ENCODE measurements around the gene GLOD4. TPM values are rescaled to one million over a fixed set of nuclear protein-coding genes. Genes with fewer than 3 reads are reported as not detected.
"Not testable (repeated sequence)": the region's sequence is repeated elsewhere in the genome, so short reads cannot be mapped to it uniquely, and the experiment has no call there.

Gene GLOD4
- polyA plus RNA-seq, 1 experiment, result 42.2 TPM

DNA sequence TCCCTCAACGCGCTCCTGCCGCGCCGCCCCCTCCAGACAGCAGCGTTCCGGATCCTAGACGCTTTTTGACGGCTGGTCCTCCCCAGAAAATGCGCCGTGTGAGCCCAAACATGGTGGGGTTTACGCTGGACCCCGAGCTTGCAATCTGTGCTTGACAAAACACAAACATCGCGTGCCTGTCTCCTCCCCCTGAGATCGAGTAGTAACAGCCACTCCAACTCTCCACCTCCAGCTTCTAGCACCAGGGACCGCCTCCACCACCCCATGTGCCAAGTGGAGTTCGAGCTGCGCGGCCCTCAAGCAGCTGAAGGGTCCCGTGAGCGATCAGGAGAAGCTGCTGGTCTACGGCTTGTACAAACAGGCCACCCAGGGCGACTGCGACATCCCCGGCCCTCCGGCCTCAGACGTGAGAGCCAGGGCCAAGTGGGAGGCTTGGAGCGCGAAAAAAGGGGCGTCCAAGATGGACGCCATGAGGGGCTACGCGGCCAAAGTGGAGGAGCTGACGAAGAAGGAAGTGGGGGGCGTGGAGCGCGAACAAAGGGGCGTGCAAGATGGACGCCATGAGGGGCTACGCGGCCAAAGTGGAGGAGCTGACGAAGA lies 29.4 kb downstream of the GLOD4 start:
- TF ChIP-seq, protein P1, sequence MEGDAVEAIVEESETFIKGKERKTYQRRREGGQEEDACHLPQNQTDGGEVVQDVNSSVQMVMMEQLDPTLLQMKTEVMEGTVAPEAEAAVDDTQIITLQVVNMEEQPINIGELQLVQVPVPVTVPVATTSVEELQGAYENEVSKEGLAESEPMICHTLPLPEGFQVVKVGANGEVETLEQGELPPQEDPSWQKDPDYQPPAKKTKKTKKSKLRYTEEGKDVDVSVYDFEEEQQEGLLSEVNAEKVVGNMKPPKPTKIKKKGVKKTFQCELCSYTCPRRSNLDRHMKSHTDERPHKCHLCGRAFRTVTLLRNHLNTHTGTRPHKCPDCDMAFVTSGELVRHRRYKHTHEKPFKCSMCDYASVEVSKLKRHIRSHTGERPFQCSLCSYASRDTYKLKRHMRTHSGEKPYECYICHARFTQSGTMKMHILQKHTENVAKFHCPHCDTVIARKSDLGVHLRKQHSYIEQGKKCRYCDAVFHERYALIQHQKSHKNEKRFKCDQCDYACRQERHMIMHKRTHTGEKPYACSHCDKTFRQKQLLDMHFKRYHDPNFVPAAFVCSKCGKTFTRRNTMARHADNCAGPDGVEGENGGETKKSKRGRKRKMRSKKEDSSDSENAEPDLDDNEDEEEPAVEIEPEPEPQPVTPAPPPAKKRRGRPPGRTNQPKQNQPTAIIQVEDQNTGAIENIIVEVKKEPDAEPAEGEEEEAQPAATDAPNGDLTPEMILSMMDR (IDR thresholded peaks at IDR 0.05; ENCODE audit: low read depth, low read length), result no peak
- peaks cover 5% of the 10 kb centered on the region for H3K9me3 ChIP-seq (ENCODE audit: control insufficient read depth, insufficient read depth, low read length)
- peak; percentile 20 for DNase-seq (ENCODE audit: low read depth, low spot score)
- H3K27me3 ChIP-seq (ENCODE audit: control insufficient read depth, insufficient read depth, low read length), result no peaks in the 10 kb centered on the region
- H3K27ac ChIP-seq (ENCODE audit: low read depth, low read length), result peak overlapping the region; percentile 39
- POLR2A ChIA-PET, result interaction anchor here (0.6 to 1.1 kb wide), 4 partner anchors 29 to 340 kb away, joined by 3 to 4 read pairs (median 4); partner anchors contain the start of genes GLOD4, MRM3 and TIMM22
- H3K4me3 ChIP-seq (ENCODE audit: low read depth, low read length), result peak overlapping the region; percentile 71
- CTCF ChIA-PET, result interaction anchor here (0.6 to 1.4 kb wide), 9 partner anchors 11 to 276 kb away, joined by 3 to 6 read pairs (median 4); partner anchors contain the start of genes GLOD4, MRM3 and NXN

DNA sequence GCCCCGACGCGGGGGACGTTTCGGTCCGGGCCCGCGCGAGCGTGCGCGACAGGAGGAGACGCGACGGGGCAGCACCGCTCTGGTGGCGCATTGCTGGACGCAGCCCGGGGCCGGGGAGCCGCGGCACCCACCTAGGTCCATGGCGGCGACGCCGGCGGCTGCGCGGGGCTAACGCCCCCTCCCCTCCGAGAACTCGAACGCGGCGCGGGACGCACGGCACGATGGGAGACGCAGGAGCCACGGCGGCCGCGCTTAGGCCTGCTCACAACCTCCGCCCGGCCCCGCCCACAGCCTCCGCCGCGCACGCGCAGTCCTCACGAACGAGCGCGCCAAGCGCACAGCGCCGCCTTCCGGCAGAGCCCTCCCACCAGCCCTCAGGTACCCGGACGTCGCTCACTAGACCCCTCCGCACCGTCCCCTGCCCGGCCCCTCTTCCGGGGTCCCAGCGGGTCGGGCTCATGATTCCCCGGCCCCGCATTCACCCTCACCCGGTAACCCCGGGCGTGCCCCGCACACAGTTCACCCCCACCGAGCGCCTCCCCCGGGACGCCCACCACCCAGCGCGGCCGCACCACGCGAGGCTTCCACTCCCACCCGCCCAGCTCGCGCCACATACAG lies 30.0 kb downstream of the GLOD4 start, which contains the start of gene GEMIN4:
Gene GEMIN4, minus strand, starts transcription at position 263 of the 618 bp plus-strand sequence. Its CDS starts 122 bp downstream, at position 141.
- POLR2A ChIA-PET, result interaction anchor here (0.6 to 1.1 kb wide), 4 partner anchors 30 to 340 kb away, joined by 3 to 4 read pairs (median 4); partner anchors contain the start of genes GLOD4, MRM3 and TIMM22
- H3K27me3 ChIP-seq (ENCODE audit: control insufficient read depth, insufficient read depth, low read length), result no peaks in the 10 kb centered on the region

DNA sequence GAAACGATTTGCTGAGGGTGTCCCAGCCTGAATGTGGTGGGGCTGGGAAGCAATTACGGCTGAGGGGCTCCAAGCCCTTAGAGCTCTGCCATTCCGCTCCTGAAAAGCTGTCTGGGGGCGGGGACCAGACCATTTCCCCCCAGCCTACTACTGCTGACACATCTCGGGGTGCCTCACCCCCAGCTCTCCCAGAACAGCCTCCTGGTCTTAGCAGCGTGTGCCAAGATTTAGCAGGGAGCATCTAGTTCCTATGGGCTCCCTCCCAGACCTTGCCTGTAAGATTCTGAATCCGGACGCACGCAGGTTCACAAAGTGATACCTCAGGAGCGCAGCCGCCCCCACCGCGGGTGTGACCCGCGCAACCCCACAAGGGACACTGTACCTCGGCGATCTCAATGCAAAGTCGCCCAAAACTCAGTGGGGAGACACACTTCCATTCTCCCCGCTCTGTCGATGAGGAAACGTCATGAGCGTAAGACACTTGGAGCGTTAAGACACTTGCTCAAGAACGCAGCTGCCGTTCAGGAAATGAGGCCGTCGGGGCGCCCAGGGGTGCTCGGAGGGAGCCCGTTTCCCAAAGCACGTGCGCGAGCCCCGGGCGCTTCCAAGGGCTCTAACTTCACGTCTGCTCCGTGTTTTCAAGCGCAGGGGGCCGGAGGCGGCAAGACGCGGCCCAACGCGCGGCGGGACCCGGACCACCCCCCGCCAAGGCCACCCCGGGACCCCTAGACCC lies 30.6 kb downstream of the GLOD4 start:
- Histone ChIP-seq H3K9me3 (ENCODE audit: control insufficient read depth, insufficient read depth, low read length) (peaks cover 10% of the 10 kb centered on the region), H3K4me3 (ENCODE audit: low read depth, low read length) (peak overlapping the region; percentile 71), H3K27ac (ENCODE audit: low read depth, low read length) (peak overlapping the region; percentile 11), H3K27me3 (ENCODE audit: control insufficient read depth, insufficient read depth, low read length) (no peaks in the 10 kb centered on the region)
- CTCF ChIA-PET, result interaction anchor here (0.7 to 1.2 kb wide), 2 partner anchors 230 to 305 kb away, joined by 3 read pairs; no protein-coding TSS in a partner anchor
- TF ChIP-seq, protein P1 (IDR thresholded peaks at IDR 0.05; ENCODE audit: low read depth, low read length), result no peak
- no peak for DNase-seq (ENCODE audit: low read depth, low spot score)
- POLR2A ChIA-PET, result interaction anchor here (0.6 kb wide), 1 partner anchor 116 kb away, joined by 3 read pairs; no protein-coding TSS in a partner anchor

More for the DNA sequence above, 30.0 kb downstream of the GLOD4 start, which contains the start of gene GEMIN4:
- DNase-seq (ENCODE audit: low read depth, low spot score), result peak; percentile 65
- Histone ChIP-seq H3K4me3 (ENCODE audit: low read depth, low read length) (peak within 1 kb of the TSS; percentile 71), H3K9me3 (ENCODE audit: control insufficient read depth, insufficient read depth, low read length) (peaks cover 9% of the 10 kb centered on the region), H3K27ac (ENCODE audit: low read depth, low read length) (peak within 1 kb of the TSS; percentile 39)
- TF ChIP-seq, protein P1 (IDR thresholded peaks at IDR 0.05; ENCODE audit: low read depth, low read length), result peak; percentile 91
- CTCF ChIA-PET, result interaction anchor here (0.6 to 1.4 kb wide), 10 partner anchors 12 to 277 kb away, joined by 3 to 6 read pairs (median 4); partner anchors contain the start of genes GLOD4, MRM3 and NXN

DNA sequence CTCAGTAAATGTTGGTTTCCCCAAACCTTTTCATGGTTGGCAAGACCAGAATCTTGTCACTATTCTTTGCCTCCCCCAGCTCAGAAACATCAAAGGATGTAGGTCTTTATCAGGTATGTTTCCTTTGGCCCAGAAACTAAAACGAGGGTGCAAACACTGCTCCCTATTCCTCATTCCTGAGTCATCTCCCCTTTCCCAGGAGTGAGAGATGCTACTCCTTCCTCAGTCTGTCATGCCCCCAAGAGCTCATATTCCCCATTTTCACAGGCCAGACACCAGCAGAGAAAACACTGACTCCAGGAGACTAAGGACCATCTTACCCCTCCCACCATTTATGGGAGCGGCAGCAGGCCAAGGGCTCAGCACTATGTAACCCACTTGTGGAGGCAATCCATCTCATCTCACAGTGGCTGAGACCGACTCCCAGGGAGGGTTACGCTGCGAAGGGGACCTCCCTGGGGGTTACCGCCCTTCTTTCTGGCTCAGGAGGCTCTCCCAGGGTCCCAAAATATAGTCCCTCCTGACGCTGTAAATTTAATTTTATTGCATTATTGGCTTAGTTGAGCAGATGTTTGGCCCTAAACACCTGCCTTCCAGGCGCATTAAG lies 31.5 kb downstream of the GLOD4 start:
- Histone ChIP-seq H3K27ac (ENCODE audit: low read depth, low read length) (no peak overlapping the region), H3K27me3 (ENCODE audit: control insufficient read depth, insufficient read depth, low read length) (no peaks in the 10 kb centered on the region), H3K9me3 (ENCODE audit: control insufficient read depth, insufficient read depth, low read length) (peaks cover 10% of the 10 kb centered on the region), H3K4me3 (ENCODE audit: low read depth, low read length) (peak overlapping the region; percentile 71; the same call in 1 of the 2 replicates)
- POLR2A ChIA-PET, result interaction anchor here (0.6 kb wide), 1 partner anchor 116 kb away, joined by 3 read pairs; no protein-coding TSS in a partner anchor
- TF ChIP-seq, protein P1 (IDR thresholded peaks at IDR 0.05; ENCODE audit: low read depth, low read length), result no peak
- CTCF ChIA-PET, result interaction anchor here (0.6 to 1.3 kb wide), 4 partner anchors 13 to 364 kb away, joined by 3 to 6 read pairs (median 4); no protein-coding TSS in a partner anchor
- no peak for DNase-seq (ENCODE audit: low read depth, low spot score)

DNA sequence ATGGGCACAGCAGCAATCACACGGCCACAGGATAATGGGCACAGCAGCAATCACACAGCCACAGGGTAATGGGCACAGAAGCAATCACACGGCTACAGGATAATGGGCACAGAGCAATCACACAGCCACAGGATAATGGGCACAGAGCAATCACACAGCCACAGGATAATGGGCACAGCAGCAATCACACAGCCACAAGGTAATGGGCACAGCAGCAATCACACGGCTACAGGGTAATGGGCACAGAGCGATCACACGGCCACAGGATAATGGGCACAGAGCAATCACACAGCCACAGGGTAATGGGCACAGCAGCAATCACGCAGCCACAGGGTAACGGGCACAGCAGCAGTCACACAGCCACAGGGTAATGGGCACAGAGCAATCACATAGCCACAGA lies 32.7 kb downstream of the GLOD4 start:
- CTCF ChIA-PET, result interaction anchor here (0.8 kb wide), 1 partner anchor 232 kb away, joined by 4 read pairs; no protein-coding TSS in a partner anchor
- DNase-seq (ENCODE audit: low read depth, low spot score); POLR2A ChIA-PET; H3K27me3 ChIP-seq (ENCODE audit: control insufficient read depth, insufficient read depth, low read length); H3K4me3 ChIP-seq (ENCODE audit: low read depth, low read length); H3K27ac ChIP-seq (ENCODE audit: low read depth, low read length): not testable (repeated sequence)
- peaks cover 10% of the 10 kb centered on the region for H3K9me3 ChIP-seq (ENCODE audit: control insufficient read depth, insufficient read depth, low read length)

DNA sequence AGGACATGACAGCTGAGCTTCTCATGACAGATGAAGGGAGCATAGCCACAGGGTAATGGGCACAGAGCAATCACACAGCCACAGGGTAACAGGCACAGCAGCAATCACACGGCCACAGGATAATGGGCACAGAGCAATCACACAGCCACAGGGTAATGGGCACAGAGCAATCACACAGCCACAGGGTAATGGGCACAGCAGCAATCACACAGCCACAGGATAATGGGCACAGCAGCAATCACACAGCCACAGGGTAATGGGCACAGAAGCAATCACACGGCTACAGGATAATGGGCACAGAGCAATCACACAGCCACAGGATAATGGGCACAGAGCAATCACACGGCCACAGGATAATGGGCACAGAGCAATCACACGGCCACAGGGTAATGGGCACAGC lies 33.5 kb downstream of the GLOD4 start:
- H3K4me3 ChIP-seq (ENCODE audit: low read depth, low read length); H3K27me3 ChIP-seq (ENCODE audit: control insufficient read depth, insufficient read depth, low read length); H3K27ac ChIP-seq (ENCODE audit: low read depth, low read length); DNase-seq (ENCODE audit: low read depth, low spot score); CTCF ChIA-PET: not testable (repeated sequence)
- H3K9me3 ChIP-seq (ENCODE audit: control insufficient read depth, insufficient read depth, low read length), result peaks cover 10% of the 10 kb centered on the region
- POLR2A ChIA-PET, result interaction anchor here (0.5 to 1.1 kb wide), 2 partner anchors 19 to 87 kb away, joined by 3 read pairs; no protein-coding TSS in a partner anchor
